GM12874 (cell line): ENCODE results near the gene MPRIP.

Experiments
- CTCF ChIP-seq: IDR thresholded peaks from 2 replicates; pipeline ENCODE4 v1.5.1; 2011; ENCODE audit warnings: low read depth, mild to moderate bottlenecking, control low read depth, low read length, moderate library complexity; ENCODE audit not compliant: insufficient read depth

The MPRIP gene

GRCh38 chr17:17093764-17094163 lies 51.5 kb downstream of the MPRIP start:
- TF ChIP-seq CTCF: no peak

GRCh38 chr17:17096438-17097178 lies 54.4 kb downstream of the MPRIP start:
- no peak for TF ChIP-seq CTCF

GRCh38 chr17:17097763-17098345 lies 55.6 kb downstream of the MPRIP start:
- TF ChIP-seq CTCF: no peak

GRCh38 chr17:17098551-17099179 lies 56.4 kb downstream of the MPRIP start:
- no peak for TF ChIP-seq CTCF

GRCh38 chr17:17102176-17102575 lies 59.9 kb downstream of the MPRIP start:
- TF ChIP-seq CTCF: no peak

- TF ChIP-seq CTCF: no peak
Measured at GRCh38 chr17:17103160-17103559, 60.9 kb downstream of the MPRIP start.

GRCh38 chr17:17104036-17104435 lies 61.8 kb downstream of the MPRIP start:
- TF ChIP-seq CTCF: no peak
